ENCODE results near the gene SSRP1. TPM values are rescaled to one million over a fixed set of nuclear protein-coding genes. Genes with fewer than 3 reads are reported as not detected.

Gene SSRP1
- total RNA-seq, 1 donor from 2014 or later: 62.2 TPM

GRCh38 chr11:57370251-57370650, 34.6 kb upstream of the SSRP1 start:
- Histone ChIP-seq H3K27ac (no peak overlapping the region), H3K4me3 (no peak overlapping the region), H3K4me1 (no peaks in the 10 kb centered on the region), H3K27me3 (ENCODE audit: low read depth) (no peaks in the 10 kb centered on the region), H3K36me3 (no peaks in the 10 kb centered on the region), H3K9me3 (no peaks in the 10 kb centered on the region)
- intact Hi-C loops (cut with DNase I): no loop called here
- DNase-seq: no peak
- ATAC-seq: no peak
- no peak for TF ChIP-seq CTCF (IDR thresholded peaks at IDR 0.05)

GRCh38 chr11:57368845-57369232, 33.1 kb upstream of the SSRP1 start:
- ATAC-seq (no peak), DNase-seq (no peak)
- H3K27me3 ChIP-seq (ENCODE audit: low read depth): no peaks in the 10 kb centered on the region
- H3K9me3 ChIP-seq: no peaks in the 10 kb centered on the region
- no peak overlapping the region for H3K27ac ChIP-seq
- intact Hi-C loops (cut with DNase I): no loop called here
- no peaks in the 10 kb centered on the region for H3K36me3 ChIP-seq
- H3K4me3 ChIP-seq: no peak overlapping the region
- no peaks in the 10 kb centered on the region for H3K4me1 ChIP-seq
- no peak for TF ChIP-seq CTCF (IDR thresholded peaks at IDR 0.05)

GRCh38 chr11:57368106-57368844, 32.6 kb upstream of the SSRP1 start:
- Histone ChIP-seq H3K36me3 (no peaks in the 10 kb centered on the region), H3K9me3 (no peaks in the 10 kb centered on the region), H3K4me1 (no peaks in the 10 kb centered on the region), H3K27ac (no peak overlapping the region), H3K27me3 (ENCODE audit: low read depth) (no peaks in the 10 kb centered on the region), H3K4me3 (no peak overlapping the region)
- peak; percentile 72 for DNase-seq
- intact Hi-C loops (cut with DNase I): no loop called here
- TF ChIP-seq CTCF (IDR thresholded peaks at IDR 0.05): no peak
- peak; percentile 90 to 91 for ATAC-seq

DNA sequence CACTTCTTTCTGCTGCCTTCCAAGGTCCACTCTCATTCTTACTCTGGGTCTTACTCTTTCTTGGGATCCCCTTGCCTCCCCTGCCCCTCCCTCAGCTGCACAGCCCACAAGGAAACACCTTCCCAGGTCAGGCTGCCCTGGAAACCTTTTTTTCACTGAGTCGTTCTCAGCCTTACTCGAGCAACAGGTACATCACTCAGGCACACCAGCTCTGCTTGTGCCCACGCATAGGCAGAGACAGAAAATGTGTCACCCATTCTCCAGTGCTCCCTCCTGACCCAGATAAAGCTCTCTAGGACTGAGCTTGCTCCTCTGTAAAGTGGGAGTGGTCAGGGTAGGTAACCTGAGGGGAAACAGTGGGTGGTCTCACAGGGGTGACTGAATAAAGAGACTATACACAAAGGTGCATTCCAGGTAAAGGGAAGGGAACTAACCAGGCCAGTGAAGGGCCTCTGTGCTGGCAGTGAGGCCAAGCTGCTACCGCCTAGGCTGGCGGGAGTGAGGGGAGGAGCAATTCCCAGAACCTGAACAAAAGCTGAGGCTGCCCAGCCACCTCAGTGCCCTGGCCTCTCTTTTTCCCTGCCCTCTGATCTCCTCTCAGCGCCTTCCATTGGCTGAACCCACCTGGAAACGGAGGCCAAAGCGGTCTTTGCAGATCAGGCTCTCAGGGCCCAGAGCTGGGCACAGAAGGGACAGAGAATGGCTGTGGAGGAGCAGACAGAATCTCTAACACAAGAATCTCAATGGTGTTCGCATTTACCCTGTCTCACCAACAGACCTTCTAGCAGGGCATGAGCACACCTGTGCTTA, 29.4 kb upstream of the SSRP1 start:
- H3K4me1 ChIP-seq: no peaks in the 10 kb centered on the region
- H3K36me3 ChIP-seq: no peaks in the 10 kb centered on the region
- no peaks in the 10 kb centered on the region for H3K9me3 ChIP-seq
- H3K27me3 ChIP-seq (ENCODE audit: low read depth): no peaks in the 10 kb centered on the region
- intact Hi-C loops (cut with DNase I): no loop called here
- no peak for TF ChIP-seq CTCF (IDR thresholded peaks at IDR 0.05)
- DNase-seq: no peak
- no peak overlapping the region for H3K27ac ChIP-seq
- no peak for ATAC-seq
- H3K4me3 ChIP-seq: no peak overlapping the region

DNA sequence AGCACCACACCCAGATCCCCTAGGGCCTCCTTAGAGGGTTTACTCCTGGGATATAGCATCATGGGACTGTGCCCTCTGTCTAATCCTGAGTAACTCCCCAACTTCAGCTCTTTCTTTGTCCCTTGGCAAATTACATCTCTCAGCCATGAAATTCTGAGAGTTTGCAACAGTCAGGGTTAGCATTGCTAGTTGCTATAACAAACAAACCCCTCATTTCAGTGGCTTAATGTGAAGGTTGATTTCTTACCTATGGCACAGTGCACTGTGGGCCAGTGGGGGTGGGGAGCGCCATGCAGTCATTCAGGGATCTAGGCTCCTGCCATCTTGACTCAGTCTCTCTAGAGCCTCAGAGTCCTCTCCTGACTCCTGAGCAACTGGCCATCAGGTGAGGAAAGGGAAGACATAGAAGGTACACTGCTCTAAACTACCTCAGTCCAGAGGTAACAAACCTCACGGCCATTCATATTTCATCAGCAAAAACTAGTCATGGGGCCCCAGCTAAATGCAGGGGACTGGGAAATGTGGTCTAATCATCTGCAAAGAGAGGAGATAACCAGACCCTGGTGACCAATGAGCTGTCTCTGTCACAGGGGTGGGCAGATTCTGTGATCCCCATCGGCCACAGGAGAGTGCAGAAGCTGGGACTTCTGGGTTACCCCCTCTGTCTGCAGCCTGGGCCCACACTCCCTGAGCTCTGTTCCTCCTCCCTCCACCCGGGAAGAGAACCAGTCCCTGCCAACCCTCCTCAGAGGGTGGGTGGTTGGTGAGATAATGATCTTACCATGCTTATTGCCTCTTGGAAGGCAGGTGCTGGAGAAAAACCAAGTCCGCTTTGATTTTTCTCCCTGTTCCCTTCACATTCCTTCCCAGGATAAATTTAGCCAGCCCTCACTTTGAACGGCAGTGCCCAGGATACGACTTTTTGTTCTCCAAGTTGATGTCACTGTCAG, 27.7 kb upstream of the SSRP1 start:
- Histone ChIP-seq H3K4me3 (no peak overlapping the region), H3K27ac (no peak overlapping the region), H3K36me3 (no peaks in the 10 kb centered on the region), H3K9me3 (no peaks in the 10 kb centered on the region), H3K4me1 (no peaks in the 10 kb centered on the region), H3K27me3 (ENCODE audit: low read depth) (no peaks in the 10 kb centered on the region)
- DNase-seq: no peak
- ATAC-seq: peak in 1 of 2 donors; percentile 11
- intact Hi-C loops (cut with DNase I): no loop called here
- TF ChIP-seq CTCF (IDR thresholded peaks at IDR 0.05): no peak
